ENCODE measurements around the gene FHIT.

DNA sequence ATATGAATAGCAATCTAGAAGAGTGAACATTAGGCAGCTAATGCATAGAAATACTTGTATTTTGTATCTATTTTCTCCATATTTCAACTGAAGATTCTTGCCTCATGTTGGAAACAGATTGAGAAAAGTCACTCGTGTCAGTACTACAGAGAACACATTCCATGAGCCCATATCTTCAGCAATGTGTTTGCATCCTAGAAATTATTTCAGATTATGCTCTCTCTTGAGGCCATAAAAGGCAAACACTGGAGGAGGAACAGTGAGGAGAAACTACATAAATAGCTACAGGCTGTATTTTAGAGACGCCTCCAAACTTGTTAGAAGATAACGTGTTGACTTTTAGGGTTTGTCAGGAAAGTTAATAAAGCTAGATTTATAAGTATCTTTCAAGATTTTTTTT is 906.9 kb downstream of the FHIT start:
- TF ChIP-seq, protein P1, sequence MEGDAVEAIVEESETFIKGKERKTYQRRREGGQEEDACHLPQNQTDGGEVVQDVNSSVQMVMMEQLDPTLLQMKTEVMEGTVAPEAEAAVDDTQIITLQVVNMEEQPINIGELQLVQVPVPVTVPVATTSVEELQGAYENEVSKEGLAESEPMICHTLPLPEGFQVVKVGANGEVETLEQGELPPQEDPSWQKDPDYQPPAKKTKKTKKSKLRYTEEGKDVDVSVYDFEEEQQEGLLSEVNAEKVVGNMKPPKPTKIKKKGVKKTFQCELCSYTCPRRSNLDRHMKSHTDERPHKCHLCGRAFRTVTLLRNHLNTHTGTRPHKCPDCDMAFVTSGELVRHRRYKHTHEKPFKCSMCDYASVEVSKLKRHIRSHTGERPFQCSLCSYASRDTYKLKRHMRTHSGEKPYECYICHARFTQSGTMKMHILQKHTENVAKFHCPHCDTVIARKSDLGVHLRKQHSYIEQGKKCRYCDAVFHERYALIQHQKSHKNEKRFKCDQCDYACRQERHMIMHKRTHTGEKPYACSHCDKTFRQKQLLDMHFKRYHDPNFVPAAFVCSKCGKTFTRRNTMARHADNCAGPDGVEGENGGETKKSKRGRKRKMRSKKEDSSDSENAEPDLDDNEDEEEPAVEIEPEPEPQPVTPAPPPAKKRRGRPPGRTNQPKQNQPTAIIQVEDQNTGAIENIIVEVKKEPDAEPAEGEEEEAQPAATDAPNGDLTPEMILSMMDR (IDR thresholded peaks at IDR 0.05): no peak
- TF ChIP-seq EP300 (IDR thresholded peaks at IDR 0.05) (no peak), POLR2A (IDR thresholded peaks at IDR 0.05) (no peak)

All from ovary (tissue), 3 donors.